ENCODE results near the gene PCMT1. TPM values are rescaled to one million over a fixed set of nuclear protein-coding genes. Genes with fewer than 3 reads are reported as not detected.
"Not testable (repeated sequence)": the region's sequence is repeated elsewhere in the genome, so short reads cannot be mapped to it uniquely, and the experiment has no call there.

The PCMT1 gene
- total RNA-seq, 2 donors from 2014 or later, result 48.6 to 89.5 TPM

- Mint-ChIP-seq H3K36me3 (ENCODE audit: low read depth) (no peaks in the 10 kb centered on the region), H3K4me1 (no peaks in the 10 kb centered on the region), H3K27ac (no peak overlapping the region), H3K9me3 (no peaks in the 10 kb centered on the region), H3K4me3 (no peak overlapping the region), H3K27me3 (no peaks in the 10 kb centered on the region)
- ATAC-seq (replicated peaks), result no peak
Observed at GRCh38 chr6:149820506-149820905, 71.0 kb downstream of the PCMT1 start.

- no peaks in the 10 kb centered on the region for H3K36me3 Mint-ChIP-seq (ENCODE audit: low read depth)
- no peak for ATAC-seq (replicated peaks)
- H3K4me3 Mint-ChIP-seq, result no peak overlapping the region
- no peaks in the 10 kb centered on the region for H3K4me1 Mint-ChIP-seq
- H3K9me3 Mint-ChIP-seq, result no peaks in the 10 kb centered on the region
- no peaks in the 10 kb centered on the region for H3K27me3 Mint-ChIP-seq
- H3K27ac Mint-ChIP-seq, result peak overlapping the region; percentile 3
Observed at GRCh38 chr6:149821492-149821891, 72.0 kb downstream of the PCMT1 start.

- H3K36me3 Mint-ChIP-seq (ENCODE audit: low read depth), result no peaks in the 10 kb centered on the region
- no peaks in the 10 kb centered on the region for H3K9me3 Mint-ChIP-seq
- H3K27ac Mint-ChIP-seq, result no peak overlapping the region
- no peaks in the 10 kb centered on the region for H3K4me1 Mint-ChIP-seq
- no peaks in the 10 kb centered on the region for H3K27me3 Mint-ChIP-seq
- no peak overlapping the region for H3K4me3 Mint-ChIP-seq
- no peak for ATAC-seq (replicated peaks)
Observed at GRCh38 chr6:149823013-149823412, 73.5 kb downstream of the PCMT1 start.

GRCh38 chr6:149825292-149825691 lies 75.8 kb downstream of the PCMT1 start:
- H3K4me1 Mint-ChIP-seq, result no peaks in the 10 kb centered on the region
- H3K27ac Mint-ChIP-seq, result no peak overlapping the region
- H3K9me3 Mint-ChIP-seq, result no peaks in the 10 kb centered on the region
- H3K36me3 Mint-ChIP-seq (ENCODE audit: low read depth), result no peaks in the 10 kb centered on the region
- no peak overlapping the region for H3K4me3 Mint-ChIP-seq
- no peaks in the 10 kb centered on the region for H3K27me3 Mint-ChIP-seq
- ATAC-seq (replicated peaks), result no peak

- no peaks in the 10 kb centered on the region for H3K9me3 Mint-ChIP-seq
- no peak overlapping the region for H3K27ac Mint-ChIP-seq
- H3K27me3 Mint-ChIP-seq, result no peaks in the 10 kb centered on the region
- no peak for ATAC-seq (replicated peaks)
- H3K4me1 Mint-ChIP-seq, result no peaks in the 10 kb centered on the region
- H3K4me3 Mint-ChIP-seq, result no peak overlapping the region
- H3K36me3 Mint-ChIP-seq (ENCODE audit: low read depth), result no peaks in the 10 kb centered on the region
Observed at GRCh38 chr6:149830731-149831307, 81.3 kb downstream of the PCMT1 start.

GRCh38 chr6:149831308-149831820 lies 81.8 kb downstream of the PCMT1 start:
- Mint-ChIP-seq H3K9me3 (no peaks in the 10 kb centered on the region), H3K27ac (no peak overlapping the region), H3K4me1 (no peaks in the 10 kb centered on the region), H3K4me3 (no peak overlapping the region), H3K27me3 (no peaks in the 10 kb centered on the region), H3K36me3 (ENCODE audit: low read depth) (no peaks in the 10 kb centered on the region)
- no peak for ATAC-seq (replicated peaks)

- Mint-ChIP-seq H3K4me1 (no peaks in the 10 kb centered on the region), H3K4me3 (no peak overlapping the region), H3K27me3 (no peaks in the 10 kb centered on the region), H3K9me3 (no peaks in the 10 kb centered on the region), H3K36me3 (ENCODE audit: low read depth) (no peaks in the 10 kb centered on the region), H3K27ac (no peak overlapping the region)
- no peak for ATAC-seq (replicated peaks)
Observed at GRCh38 chr6:149833651-149834050, 84.1 kb downstream of the PCMT1 start.

GRCh38 chr6:149834513-149835481 lies 85.3 kb downstream of the PCMT1 start:
- peak; percentile 45 for ATAC-seq (replicated peaks)
- Mint-ChIP-seq H3K27ac (no peak overlapping the region), H3K36me3 (ENCODE audit: low read depth) (no peaks in the 10 kb centered on the region), H3K4me1 (no peaks in the 10 kb centered on the region), H3K9me3 (no peaks in the 10 kb centered on the region), H3K4me3 (no peak overlapping the region), H3K27me3 (no peaks in the 10 kb centered on the region)

- Mint-ChIP-seq H3K27ac (no peak overlapping the region), H3K36me3 (ENCODE audit: low read depth) (no peaks in the 10 kb centered on the region), H3K27me3 (no peaks in the 10 kb centered on the region), H3K4me3 (no peak overlapping the region), H3K4me1 (no peaks in the 10 kb centered on the region), H3K9me3 (no peaks in the 10 kb centered on the region)
- peak; percentile 86 for ATAC-seq (replicated peaks)
Observed at GRCh38 chr6:149840345-149841075, 91.0 kb downstream of the PCMT1 start.

- Mint-ChIP-seq H3K4me3 (no peak overlapping the region), H3K9me3 (no peaks in the 10 kb centered on the region), H3K27ac (no peak overlapping the region), H3K36me3 (ENCODE audit: low read depth) (no peaks in the 10 kb centered on the region), H3K27me3 (no peaks in the 10 kb centered on the region), H3K4me1 (no peaks in the 10 kb centered on the region)
- ATAC-seq (replicated peaks), result no peak
Observed at GRCh38 chr6:149842331-149842730, 92.8 kb downstream of the PCMT1 start.

- Mint-ChIP-seq H3K27ac (no peak overlapping the region), H3K27me3 (no peaks in the 10 kb centered on the region), H3K36me3 (ENCODE audit: low read depth) (no peaks in the 10 kb centered on the region), H3K4me1 (no peaks in the 10 kb centered on the region), H3K9me3 (no peaks in the 10 kb centered on the region), H3K4me3 (no peak overlapping the region)
- no peak for ATAC-seq (replicated peaks)
Observed at GRCh38 chr6:149843051-149843633, 93.6 kb downstream of the PCMT1 start.

GRCh38 chr6:149844036-149844435 lies 94.5 kb downstream of the PCMT1 start:
- not testable (repeated sequence) for H3K27ac Mint-ChIP-seq; H3K36me3 Mint-ChIP-seq (ENCODE audit: low read depth); H3K4me3 Mint-ChIP-seq; ATAC-seq (replicated peaks); H3K4me1 Mint-ChIP-seq; H3K27me3 Mint-ChIP-seq; H3K9me3 Mint-ChIP-seq

- Mint-ChIP-seq H3K9me3 (no peaks in the 10 kb centered on the region), H3K27ac (no peak overlapping the region), H3K4me1 (no peaks in the 10 kb centered on the region), H3K27me3 (no peaks in the 10 kb centered on the region), H3K36me3 (ENCODE audit: low read depth) (no peaks in the 10 kb centered on the region), H3K4me3 (no peak overlapping the region)
- no peak for ATAC-seq (replicated peaks)
Observed at GRCh38 chr6:149844480-149844879, 94.9 kb downstream of the PCMT1 start.

GRCh38 chr6:149845549-149845948 lies 96.0 kb downstream of the PCMT1 start:
- no peak for ATAC-seq (replicated peaks)
- Mint-ChIP-seq H3K9me3 (no peaks in the 10 kb centered on the region), H3K27me3 (no peaks in the 10 kb centered on the region)

More at GRCh38 chr6:149845549-149845948, 96.0 kb downstream of the PCMT1 start:
- H3K27ac Mint-ChIP-seq, result no peak overlapping the region
- no peaks in the 10 kb centered on the region for H3K4me1 Mint-ChIP-seq
- no peaks in the 10 kb centered on the region for H3K36me3 Mint-ChIP-seq (ENCODE audit: low read depth)
- no peak overlapping the region for H3K4me3 Mint-ChIP-seq
